HL-60 (cell line): Measurements from ENCODE around the gene SHMT1.
"Not testable (repeated sequence)": the region's sequence is repeated elsewhere in the genome, so short reads cannot be mapped to it uniquely, and the experiment has no call there.

Experiments used
- DNase-seq, 2 experiments: peaks; one replicate each; pipeline ENCODE4 v3.0.0-alpha.2; 2010 to 2020; ENCODE audit warnings: low read depth in 1 of 2, low spot score in 1 of 2
- H3K27ac ChIP-seq: fragments of 250-450 bp; sonication (Bioruptor Pico); replicated peaks from 2 replicates; pipeline ENCODE4 v1.5.1; 2020; ENCODE audit warnings: mild to moderate bottlenecking, moderate library complexity
- H3K27me3 ChIP-seq: fragments of 250-450 bp; sonication (Bioruptor Pico); 2 replicates; pipeline ENCODE4 v1.5.1; 2021; ENCODE audit warnings: mild to moderate bottlenecking, moderate library complexity; ENCODE audit not compliant: insufficient read depth, poor library complexity, severe bottlenecking
- H3K4me3 ChIP-seq: replicated peaks from 2 replicates; pipeline ENCODE4 v1.5.1; 2011; ENCODE audit warnings: mild to moderate bottlenecking, control low read depth, low read length; ENCODE audit not compliant: insufficient read depth
- CTCF ChIP-seq: IDR thresholded peaks from one replicate; pipeline ENCODE4 v1.5.1; 2011; ENCODE audit warnings: low read length, control low read depth, inconsistent platforms; ENCODE audit not compliant: insufficient read depth
- GABPA ChIP-seq: IDR thresholded peaks from 2 replicates; pipeline ENCODE4 v1.6.1; 2012; ENCODE audit warnings: low read depth
- POLR2AphosphoS5 ChIP-seq: IDR thresholded peaks from 2 replicates; pipeline ENCODE4 v1.6.1; 2012; ENCODE audit warnings: low read depth
- REST ChIP-seq: IDR thresholded peaks from 2 replicates; pipeline ENCODE4 v1.6.1; 2012; ENCODE audit warnings: low read depth; ENCODE audit not compliant: insufficient replicate concordance
- SPI1 ChIP-seq: IDR thresholded peaks from 2 replicates; pipeline ENCODE4 v1.6.1; 2012; ENCODE audit warnings: low read depth, mild to moderate bottlenecking, borderline replicate concordance

The SHMT1 gene

GRCh38 chr17:18381158-18381952, 18.0 kb upstream of the SHMT1 start:
- TF ChIP-seq CTCF (no peak), REST (no peak), GABPA (no peak), POLR2AphosphoS5 (no peak), SPI1 (no peak)
- DNase-seq = no peak
- Histone ChIP-seq H3K4me3 (no peak overlapping the region), H3K27me3 (no peaks in the 10 kb centered on the region), H3K27ac (no peak overlapping the region)

GRCh38 chr17:18380471-18381157, 17.3 kb upstream of the SHMT1 start:
- TF ChIP-seq CTCF = no peak
- peak; percentile 6; the same call in 1 of the 2 replicates for TF ChIP-seq SPI1
- no peak for TF ChIP-seq GABPA
- DNase-seq = no peak
- H3K27ac ChIP-seq = no peak overlapping the region
- no peak overlapping the region for H3K4me3 ChIP-seq
- H3K27me3 ChIP-seq = no peaks in the 10 kb centered on the region

- no peak for DNase-seq
- H3K27me3 ChIP-seq = no peaks in the 10 kb centered on the region
- H3K4me3 ChIP-seq = no peak overlapping the region
- TF ChIP-seq REST (no peak), GABPA (no peak), POLR2AphosphoS5 (no peak), CTCF (no peak), SPI1 (no peak)
- H3K27ac ChIP-seq = no peak overlapping the region
Observed at GRCh38 chr17:18379246-18380146, 16.1 kb upstream of the SHMT1 start.

GRCh38 chr17:18378614-18379013, 15.3 kb upstream of the SHMT1 start:
- DNase-seq, H3K27me3 ChIP-seq, H3K4me3 ChIP-seq, H3K27ac ChIP-seq: not testable (repeated sequence)
